Fibroblast of lung (primary cell): ENCODE results near the gene TAF10. TPM values are rescaled to one million over a fixed set of nuclear protein-coding genes. Genes with fewer than 3 reads are reported as not detected.

Experiments used
- DNase-seq, 2 donors: peaks; one replicate each; pipeline versions ENCODE4 v3.0.0 to v3.0.0-alpha.2; 2010; ENCODE audit warnings: low read depth in 2 of 2
- H2AFZ ChIP-seq: 2 replicates; pipeline ENCODE4 v1.5.1; 2012; ENCODE audit warnings: low read length, control low read depth, inconsistent platforms
- H3K27ac ChIP-seq: 2 replicates; pipeline ENCODE4 v1.5.1; 2011; ENCODE audit warnings: low read length, control low read depth; ENCODE audit not compliant: insufficient read depth
- H3K27me3 ChIP-seq: 2 replicates; pipeline ENCODE4 v1.5.1; 2011; ENCODE audit warnings: mild to moderate bottlenecking, low read length; ENCODE audit not compliant: control insufficient read depth, insufficient read depth
- H3K36me3 ChIP-seq: 2 replicates; pipeline ENCODE4 v1.5.1; 2011; ENCODE audit warnings: low read length; ENCODE audit not compliant: control insufficient read depth, insufficient read depth
- H3K4me1 ChIP-seq: 2 replicates; pipeline ENCODE4 v1.5.1; 2011; ENCODE audit warnings: low read length; ENCODE audit not compliant: control insufficient read depth, insufficient read depth; ENCODE audit errors: extremely low read depth
- H3K4me2 ChIP-seq: 2 replicates; pipeline ENCODE4 v1.5.1; 2011; ENCODE audit warnings: low read length, control low read depth; ENCODE audit not compliant: insufficient read depth; ENCODE audit errors: extremely low read depth
- H3K4me3 ChIP-seq, 4 experiments: fragments of 200-600 bp in 1 of 4; sonication (generic) in 1 of 4; replicated peaks in 1 of 4; 2 replicates each; pipeline ENCODE4 v1.5.1; 2011 to 2016; ENCODE audit warnings: low read length in 4 of 4, low read depth in 3 of 4, mild to moderate bottlenecking in 3 of 4, control low read depth in 2 of 4, inconsistent platforms in 1 of 4, mixed read lengths in 1 of 4; ENCODE audit not compliant: insufficient read depth in 1 of 4; ENCODE audit errors: control extremely low read depth in 1 of 4
- H3K79me2 ChIP-seq: 2 replicates; pipeline ENCODE4 v1.5.1; 2012; ENCODE audit warnings: mild to moderate bottlenecking, low read length, inconsistent platforms; ENCODE audit not compliant: control insufficient read depth, insufficient read depth
- H3K9ac ChIP-seq: 2 replicates; pipeline ENCODE4 v1.5.1; 2011; ENCODE audit warnings: mild to moderate bottlenecking, low read length, control low read depth; ENCODE audit not compliant: insufficient read depth
- H3K9me3 ChIP-seq: 2 replicates; pipeline ENCODE4 v1.5.1; 2012; ENCODE audit warnings: low read depth, low read length; ENCODE audit not compliant: control insufficient read depth, insufficient read depth
- H4K20me1 ChIP-seq: 2 replicates; pipeline ENCODE4 v1.5.1; 2011; ENCODE audit warnings: low read length; ENCODE audit not compliant: control insufficient read depth, insufficient read depth; ENCODE audit errors: extremely low read depth
- EZH2 ChIP-seq: IDR thresholded peaks from 2 replicates; pipeline ENCODE4 v1.5.1; 2012; ENCODE audit warnings: low read length, control low read depth, mild to moderate bottlenecking; ENCODE audit errors: missing control alignments
- polyA plus RNA-seq, 2 donors: library from polyadenylated mRNA; depleted of rRNA in 1 of 2; stranded (reverse) in 1 of 2; unstranded in 1 of 2; fragments of >200 nt; gene quantifications; 2 replicates each; pipeline ENCODE4 v1.2.1, GENCODE V29; 2011 to 2012; ENCODE audit warnings: missing spikeins in 1 of 2
- total RNA-seq: library from RNA; depleted of rRNA; stranded (reverse); fragments of >200 nt; gene quantifications from 2 replicates; pipeline ENCODE4 v1.2.1, GENCODE V29; 2014
- TF ChIP-seq, protein P1 (sequence below), 2 donors: IDR thresholded peaks in 1 of 2; conservative IDR thresholded peaks in 1 of 2; 1 replicate in 1 of 2; 2 replicates in 1 of 2; pipeline ENCODE4 v1.5.1; 2011 to 2012; ENCODE audit warnings: low read length in 2 of 2, control low read depth in 1 of 2, inconsistent platforms in 1 of 2, low read depth in 1 of 2, mild to moderate bottlenecking in 1 of 2

TAF10 gene
- total and polyA plus RNA-seq, 2 donors (not counting 1 experiment from before 2014, with no cell fraction given), result 77.8 to 142 TPM

DNA sequence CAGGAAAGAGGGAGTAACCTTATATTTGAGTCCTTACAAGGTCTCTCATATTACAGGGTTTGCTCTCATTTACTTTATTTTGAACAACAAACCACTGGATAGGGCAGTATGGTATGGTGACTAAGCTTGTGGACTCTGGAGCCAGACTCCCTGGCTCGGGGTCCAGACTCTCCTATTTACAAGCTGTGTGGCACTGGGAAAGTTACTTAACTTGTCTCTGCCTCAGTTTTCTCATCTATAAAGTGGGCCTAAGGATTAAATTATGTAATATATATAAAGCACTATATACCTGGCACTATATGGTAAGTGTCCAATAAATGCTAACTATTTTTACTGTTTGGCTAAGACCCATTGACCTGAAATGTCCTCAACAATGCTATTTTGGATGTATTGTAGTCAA lies 45.3 kb upstream of the TAF10 start:
- H3K9me3 ChIP-seq, result no peaks in the 10 kb centered on the region
- peak in 1 of 2 donors; percentile 19 for DNase-seq
- no peak overlapping the region for H3K4me2 ChIP-seq
- H3K4me1 ChIP-seq, result no peaks in the 10 kb centered on the region
- no peak overlapping the region for H3K4me3 ChIP-seq
- no peaks in the 10 kb centered on the region for H3K79me2 ChIP-seq
- H3K36me3 ChIP-seq, result no peaks in the 10 kb centered on the region
- H4K20me1 ChIP-seq, result no peaks in the 10 kb centered on the region
- no peak overlapping the region for H3K27ac ChIP-seq
- no peak overlapping the region for H3K9ac ChIP-seq
- no peak overlapping the region for H2AFZ ChIP-seq
- H3K27me3 ChIP-seq, result peaks cover 24% of the 10 kb centered on the region
- TF ChIP-seq, protein P1, sequence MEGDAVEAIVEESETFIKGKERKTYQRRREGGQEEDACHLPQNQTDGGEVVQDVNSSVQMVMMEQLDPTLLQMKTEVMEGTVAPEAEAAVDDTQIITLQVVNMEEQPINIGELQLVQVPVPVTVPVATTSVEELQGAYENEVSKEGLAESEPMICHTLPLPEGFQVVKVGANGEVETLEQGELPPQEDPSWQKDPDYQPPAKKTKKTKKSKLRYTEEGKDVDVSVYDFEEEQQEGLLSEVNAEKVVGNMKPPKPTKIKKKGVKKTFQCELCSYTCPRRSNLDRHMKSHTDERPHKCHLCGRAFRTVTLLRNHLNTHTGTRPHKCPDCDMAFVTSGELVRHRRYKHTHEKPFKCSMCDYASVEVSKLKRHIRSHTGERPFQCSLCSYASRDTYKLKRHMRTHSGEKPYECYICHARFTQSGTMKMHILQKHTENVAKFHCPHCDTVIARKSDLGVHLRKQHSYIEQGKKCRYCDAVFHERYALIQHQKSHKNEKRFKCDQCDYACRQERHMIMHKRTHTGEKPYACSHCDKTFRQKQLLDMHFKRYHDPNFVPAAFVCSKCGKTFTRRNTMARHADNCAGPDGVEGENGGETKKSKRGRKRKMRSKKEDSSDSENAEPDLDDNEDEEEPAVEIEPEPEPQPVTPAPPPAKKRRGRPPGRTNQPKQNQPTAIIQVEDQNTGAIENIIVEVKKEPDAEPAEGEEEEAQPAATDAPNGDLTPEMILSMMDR (conservative IDR thresholded peaks at IDR 0.05 in 1 of 2, IDR thresholded peaks at IDR 0.05 in 1 of 2; ENCODE audit: low read depth in 1 of 2, low read length in 2 of 2), result no peak
- no peak for TF ChIP-seq EZH2

- Histone ChIP-seq H2AFZ (no peak overlapping the region), H4K20me1 (no peaks in the 10 kb centered on the region), H3K4me2 (peak overlapping the region; percentile 19), H3K27ac (no peak overlapping the region), H3K4me1 (no peaks in the 10 kb centered on the region), H3K27me3 (peaks cover 25% of the 10 kb centered on the region), H3K4me3 (peak overlapping the region in 1 of 4 experiments; percentile 55), H3K36me3 (no peaks in the 10 kb centered on the region), H3K9ac (no peak overlapping the region), H3K79me2 (no peaks in the 10 kb centered on the region), H3K9me3 (no peaks in the 10 kb centered on the region)
- TF ChIP-seq EZH2, result no peak
- TF ChIP-seq, protein P1 (conservative IDR thresholded peaks at IDR 0.05 in 1 of 2, IDR thresholded peaks at IDR 0.05 in 1 of 2; ENCODE audit: low read depth in 1 of 2, low read length in 2 of 2), result no peak
- no peak for DNase-seq
These were observed 44.9 kb upstream of the TAF10 start for GRCh38 chr11:6656936-6657335.

- Histone ChIP-seq H3K9me3 (no peaks in the 10 kb centered on the region), H3K4me1 (no peaks in the 10 kb centered on the region), H2AFZ (no peak overlapping the region), H3K27me3 (peaks cover 27% of the 10 kb centered on the region), H4K20me1 (no peaks in the 10 kb centered on the region), H3K27ac (no peak overlapping the region), H3K79me2 (no peaks in the 10 kb centered on the region), H3K4me2 (peak overlapping the region; percentile 19), H3K36me3 (no peaks in the 10 kb centered on the region), H3K4me3 (peak overlapping the region in 1 of 4 experiments; percentile 55), H3K9ac (no peak overlapping the region)
- TF ChIP-seq, protein P1 (conservative IDR thresholded peaks at IDR 0.05 in 1 of 2, IDR thresholded peaks at IDR 0.05 in 1 of 2; ENCODE audit: low read depth in 1 of 2, low read length in 2 of 2), result no peak
- TF ChIP-seq EZH2, result no peak
- DNase-seq, result no peak
These were observed 44.5 kb upstream of the TAF10 start for GRCh38 chr11:6656584-6656915.
